Cardiac septum (tissue), 1 donor: ENCODE data around the gene ST13. TPM values are rescaled to one million over a fixed set of nuclear protein-coding genes. Genes with fewer than 3 reads are reported as not detected.
"Not testable (repeated sequence)": the region's sequence is repeated elsewhere in the genome, so short reads cannot be mapped to it uniquely, and the experiment has no call there.

Experiments used
- DNase-seq: peaks from one replicate; pipeline ENCODE4 v3.0.0-alpha.2; 2020; ENCODE audit warnings: low spot score
- intact Hi-C: fragments of 100-400 bp; cut with DNase I; formaldehyde crosslinking; loops from one replicate; pipeline ENCODE4 v1.14.0; 2022
- total RNA-seq: library from RNA; stranded (reverse); fragmentation: NEBNext Ultra II Directional; extraction: Animal tissue kit (Norgen Biotek cat#: 25700); gene quantifications from one replicate; pipeline ENCODE4 v1.2.1, GENCODE V29; 2021
- donor health status: DM: no; HTN: no; CAD: no.

Gene ST13
- total RNA-seq, 1 donor from 2014 or later = 187 TPM

GRCh38 chr22:40853333-40853732 is 3.1 kb downstream of the ST13 start:
- intact Hi-C loops = no loop called here
- DNase-seq = no peak

GRCh38 chr22:40845816-40846215 is 10.6 kb downstream of the ST13 start:
- DNase-seq, intact Hi-C loops: not testable (repeated sequence)

GRCh38 chr22:40844951-40845350 is 11.5 kb downstream of the ST13 start:
- no peak for DNase-seq
- intact Hi-C loops = no loop called here

DNA sequence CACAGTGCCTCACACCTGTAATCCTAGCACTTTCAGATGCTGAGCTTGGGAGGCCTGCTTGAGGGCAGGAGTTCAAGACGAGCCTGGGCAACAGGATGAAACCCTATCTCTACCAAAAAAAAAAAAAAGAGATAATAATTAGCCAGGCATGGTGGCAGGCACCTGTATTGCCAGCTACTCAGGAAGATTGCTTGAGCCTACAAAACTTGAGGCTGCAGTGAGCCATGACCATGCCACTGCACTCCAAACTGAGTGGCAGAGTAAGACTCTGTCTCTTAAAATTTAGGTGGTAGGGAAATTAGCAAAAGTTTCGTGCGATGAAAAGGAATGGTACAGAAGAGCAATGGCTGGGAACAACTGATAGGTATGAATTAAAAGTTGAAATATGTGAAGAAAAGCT is 18.0 kb downstream of the ST13 start:
- DNase-seq = no peak
- intact Hi-C loops = no loop called here

GRCh38 chr22:40834619-40835018 is 21.8 kb downstream of the ST13 start:
- intact Hi-C loops = no loop called here
- no peak for DNase-seq

DNA sequence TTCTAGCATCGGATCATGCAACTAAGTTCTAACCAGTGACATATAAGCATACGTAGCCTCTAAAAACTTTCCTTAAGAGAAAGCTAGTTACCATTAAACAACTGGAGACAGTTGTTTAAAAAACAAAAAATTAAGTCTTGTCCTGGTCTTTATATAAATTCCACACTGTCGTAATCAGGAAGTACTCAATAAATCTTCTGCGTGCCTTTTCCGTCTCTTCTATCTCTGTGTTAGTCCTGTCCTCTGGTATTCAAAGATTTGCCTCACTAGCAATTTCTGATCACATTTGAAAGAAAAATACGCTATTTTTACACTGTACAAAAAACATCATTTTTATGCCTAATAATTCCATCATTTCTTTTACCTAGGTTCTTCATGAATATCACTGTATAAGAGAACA is 27.3 kb downstream of the ST13 start:
- DNase-seq = no peak
- intact Hi-C loops = no loop called here

- no peak for DNase-seq
- intact Hi-C loops = no loop called here
Measured at GRCh38 chr22:40826984-40827741, 29.3 kb downstream of the ST13 start.

- intact Hi-C loops, DNase-seq: not testable (repeated sequence)
Measured at GRCh38 chr22:40826292-40826691, 30.1 kb downstream of the ST13 start.

- DNase-seq = no peak
Measured at GRCh38 chr22:40823426-40823825, 33.0 kb downstream of the ST13 start.

GRCh38 chr22:40819599-40820140 is 36.8 kb downstream of the ST13 start:
- DNase-seq = no peak
- intact Hi-C loops = loop anchor here (5.0 kb wide), 1 partner anchor 38 kb away; the partner anchor contains the start of genes ST13 and XPNPEP3

More at GRCh38 chr22:40823426-40823825, 33.0 kb downstream of the ST13 start:
- intact Hi-C loops = no loop called here

- intact Hi-C loops = loop anchor here (5.0 kb wide), 1 partner anchor 38 kb away; the partner anchor contains the start of genes ST13 and XPNPEP3
- peak; percentile 94 for DNase-seq
Measured at GRCh38 chr22:40818747-40819598, 37.5 kb downstream of the ST13 start, which contains the start of gene SLC25A17. Gene SLC25A17 (minus strand): TSS chr22:40819346. CDS start chr22:40819248, 98 bp downstream.

DNA sequence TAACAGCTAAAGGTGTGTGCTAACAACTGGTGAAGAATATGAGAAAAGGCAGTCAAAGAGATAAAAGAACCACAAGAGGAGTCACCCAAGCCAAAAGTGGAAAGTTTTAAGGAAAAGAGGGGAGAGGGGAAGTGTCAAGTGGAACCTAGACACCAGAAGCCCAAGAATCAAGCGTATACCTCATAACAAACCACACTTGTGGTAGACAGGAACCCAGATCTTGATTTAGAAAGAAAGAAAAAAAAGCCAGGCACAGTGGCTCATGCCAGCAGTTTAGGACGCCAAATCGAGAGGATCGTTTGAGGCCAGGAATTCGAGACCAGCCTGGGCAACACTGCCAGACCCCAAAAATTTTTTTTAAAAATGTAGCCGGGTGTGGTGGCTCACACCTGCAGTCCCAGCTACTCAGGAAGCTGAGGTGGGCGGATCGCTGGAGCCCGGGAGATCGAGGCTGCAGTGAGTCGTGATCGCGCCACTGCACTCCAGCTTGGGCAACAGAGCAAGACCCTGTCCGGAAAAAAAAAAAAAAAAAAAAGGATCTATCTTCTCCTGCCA is 38.2 kb downstream of the ST13 start:
- intact Hi-C loops = loop anchor here (5.0 kb wide), 1 partner anchor 39 kb away; the partner anchor contains the start of genes ST13 and XPNPEP3
- DNase-seq = no peak

DNA sequence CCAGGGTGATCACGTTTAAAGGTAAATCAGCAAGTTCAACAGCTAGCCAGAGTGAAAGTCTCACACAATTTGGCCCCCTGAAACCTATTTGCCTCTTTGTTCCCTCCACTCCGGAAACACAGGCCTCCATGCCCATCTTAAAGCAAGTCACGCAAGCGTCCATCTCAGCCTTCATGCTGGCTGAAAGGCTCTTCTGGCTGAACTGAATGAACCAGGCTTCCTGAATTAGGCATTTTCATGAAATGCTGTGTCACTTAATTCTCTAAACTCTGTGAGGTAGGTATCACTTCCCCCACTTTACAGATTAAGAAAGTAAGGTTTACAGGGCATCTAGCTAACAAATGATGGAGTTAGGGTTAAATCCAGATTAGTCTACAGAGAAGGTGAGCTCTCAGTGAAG is 38.7 kb downstream of the ST13 start:
- no peak for DNase-seq
- intact Hi-C loops = loop anchor here (5.0 kb wide), 1 partner anchor 40 kb away; the partner anchor contains the start of genes ST13 and XPNPEP3

DNA sequence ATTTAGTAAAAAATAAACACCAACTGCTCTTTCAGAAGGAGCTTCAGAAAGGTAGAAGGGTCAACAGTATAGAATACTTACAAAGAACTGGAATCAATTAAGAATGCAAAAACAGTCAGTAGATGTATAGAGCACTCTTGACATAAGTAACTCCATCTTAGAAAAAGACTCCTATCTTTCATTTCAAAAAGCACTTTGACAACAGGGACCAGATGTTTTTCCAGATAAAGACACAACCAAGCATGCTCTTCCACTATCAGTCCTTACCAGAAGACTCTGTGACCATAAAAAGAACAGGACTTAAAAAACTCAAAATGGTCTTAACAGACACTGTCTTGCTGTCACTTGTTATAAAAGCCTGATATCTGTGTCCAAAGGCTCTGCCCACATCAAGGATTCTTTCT is 42.5 kb downstream of the ST13 start:
- intact Hi-C loops = no loop called here
- DNase-seq = no peak

DNA sequence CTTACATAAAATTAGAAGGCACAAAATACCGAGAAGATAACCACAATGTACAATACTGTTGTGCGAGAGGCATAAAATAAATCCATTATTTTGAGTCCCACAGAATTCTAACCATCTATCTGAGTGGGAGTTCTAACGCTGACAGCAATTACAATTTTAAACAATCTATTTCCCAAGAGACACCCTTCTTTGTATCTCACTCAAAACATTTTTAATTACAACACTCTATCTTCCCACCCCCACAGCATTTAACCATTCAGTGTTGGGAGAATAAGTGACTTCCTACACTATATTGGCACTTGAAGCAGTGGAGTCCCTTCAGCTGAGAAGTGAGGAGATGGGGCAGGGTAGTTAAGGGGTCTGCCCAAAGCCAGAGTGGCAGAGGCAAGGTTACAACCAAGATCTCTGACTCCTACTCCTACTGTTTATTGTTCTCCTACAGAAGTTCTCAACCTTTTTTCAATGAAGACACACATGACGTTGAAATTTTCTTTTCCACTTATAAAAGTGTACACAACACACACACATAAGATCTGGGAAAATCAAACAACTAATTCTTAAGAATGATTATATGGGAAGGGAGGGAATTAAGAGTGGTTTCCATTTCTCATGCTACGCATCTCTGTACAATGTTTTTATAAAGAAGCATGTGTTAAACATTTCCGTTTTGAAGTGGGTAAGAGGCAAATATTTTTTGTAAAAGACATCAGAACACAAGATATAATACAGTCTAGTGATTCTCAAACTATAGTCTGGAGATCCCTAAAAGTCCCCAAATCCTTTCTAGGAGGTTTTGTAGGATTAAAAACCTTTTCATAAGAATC is 48.2 kb downstream of the ST13 start:
- DNase-seq = no peak
- intact Hi-C loops = no loop called here

DNA sequence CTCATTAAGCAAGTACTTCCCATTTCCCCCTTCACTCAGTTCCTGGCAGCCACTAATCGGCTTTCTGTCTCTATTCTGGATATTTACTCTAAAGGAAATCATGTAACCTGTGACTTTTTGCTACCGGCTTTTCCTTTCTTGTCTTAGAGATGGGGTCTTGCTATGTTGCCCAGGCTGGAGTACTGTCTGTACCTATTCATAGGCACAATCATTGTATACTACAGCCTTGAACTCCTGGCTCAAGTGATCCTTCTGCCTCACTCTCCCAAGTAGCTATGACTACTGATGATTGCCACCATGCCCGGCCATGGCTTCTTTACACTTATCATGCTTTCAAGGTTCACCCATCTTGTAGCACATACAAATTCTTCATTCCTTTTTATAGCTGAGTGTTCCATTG is 49.7 kb downstream of the ST13 start:
- DNase-seq = no peak
- intact Hi-C loops = no loop called here

GRCh38 chr22:40805699-40806203 is 50.7 kb downstream of the ST13 start:
- DNase-seq = no peak
- intact Hi-C loops = no loop called here

DNA sequence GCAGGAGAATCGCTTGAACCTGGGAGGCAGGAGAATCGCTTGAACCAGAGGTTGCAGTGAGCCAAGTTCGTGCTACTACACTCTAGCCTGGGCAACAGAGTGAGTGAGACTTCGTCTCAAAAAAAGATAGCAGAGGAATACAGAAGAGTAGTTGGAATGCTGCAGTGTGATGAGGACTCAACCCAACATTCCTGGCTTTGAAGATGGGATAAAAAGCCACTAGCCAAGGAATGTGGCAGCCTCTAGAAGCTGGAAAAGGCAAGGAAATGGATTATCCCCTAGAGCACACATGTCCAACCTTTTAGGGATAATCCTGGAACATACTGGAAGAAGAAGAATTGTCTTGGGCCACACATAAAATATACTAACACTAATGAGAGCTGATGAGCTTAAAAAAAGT is 51.2 kb downstream of the ST13 start:
- DNase-seq = no peak

DNA sequence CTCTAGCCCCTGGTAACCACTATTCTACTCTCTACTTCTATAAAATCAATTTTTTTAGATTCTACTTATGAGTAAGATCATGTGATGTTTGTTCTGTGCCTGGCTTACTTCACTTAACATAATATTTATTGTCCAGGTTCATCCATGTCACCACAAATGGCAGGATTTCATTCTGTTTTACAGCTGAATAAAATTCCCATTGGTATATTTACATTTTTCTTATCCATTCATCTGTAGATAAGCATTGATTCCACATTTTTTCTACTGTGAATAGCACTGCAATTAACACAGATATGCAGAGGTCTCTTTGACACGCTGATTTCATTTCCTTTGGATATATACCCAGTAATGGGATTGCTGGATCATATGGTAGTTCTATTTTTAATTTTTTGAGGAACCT is 53.1 kb downstream of the ST13 start:
- intact Hi-C loops = no loop called here
- DNase-seq = no peak

More for the DNA sequence above, 51.2 kb downstream of the ST13 start:
- intact Hi-C loops = no loop called here
